Heart right ventricle (tissue), 16 donors: ENCODE data around the gene ZNF44. TPM values are rescaled to one million over a fixed set of nuclear protein-coding genes. Genes with fewer than 3 reads are reported as not detected.
A peak's percentile ranks its signal among the peaks of the same experiment; 100 is the strongest.

Experiments
- ATAC-seq, 8 donors: fragments of 200-7000 bp; cut with Tn5 transposase; one replicate each; pipeline ENCODE4 v1.9.1; 2020; ENCODE audit warnings: mild to moderate bottlenecking in 8 of 8, moderate library complexity in 8 of 8, moderate number of reproducible peaks in 1 of 8
- DNase-seq, 2 donors: peaks; one replicate each; pipeline ENCODE4 v3.0.0-alpha.2; 2020
- H3K27ac ChIP-seq, 10 donors: fragments of 200-600 bp; sonication (generic) in 2 of 10; one replicate each; pipeline versions ENCODE4 v1.5.0 to v1.8.0; 2020 to 2022; ENCODE audit warnings: mild to moderate bottlenecking in 3 of 10
- H3K27me3 ChIP-seq, 7 donors: fragments of 200-600 bp; one replicate each; pipeline ENCODE4 v1.8.0; 2021 to 2022; ENCODE audit warnings: mild to moderate bottlenecking in 2 of 7
- H3K36me3 ChIP-seq, 9 donors: fragments of 200-600 bp; sonication (generic) in 1 of 9; one replicate each; pipeline versions ENCODE4 v1.5.0 to v1.8.0; 2020 to 2022; ENCODE audit warnings: mild to moderate bottlenecking in 2 of 9
- H3K4me1 ChIP-seq, 9 donors: fragments of 200-600 bp; sonication (generic) in 1 of 9; one replicate each; pipeline versions ENCODE4 v1.5.0 to v1.8.0; 2020 to 2022; ENCODE audit warnings: mild to moderate bottlenecking in 4 of 9
- H3K4me3 ChIP-seq, 10 donors: fragments of 200-600 bp; sonication (generic) in 2 of 10; one replicate each; pipeline versions ENCODE4 v1.5.0 to v1.8.0; 2020 to 2022; ENCODE audit warnings: mild to moderate bottlenecking in 7 of 10, moderate library complexity in 2 of 10
- H3K9me3 ChIP-seq, 11 donors: fragments of 200-600 bp in 10 of 11; sonication (generic) in 2 of 11; one replicate each; pipeline versions ENCODE4 v1.5.0 to v1.8.0; 2013 to 2022; ENCODE audit warnings: mild to moderate bottlenecking in 2 of 11, control low read depth in 1 of 11, moderate library complexity in 1 of 11
- CTCF ChIP-seq, 9 donors: fragments of 200-600 bp; sonication (generic) in 2 of 9; IDR thresholded peaks; one replicate each; pipeline versions ENCODE4 v1.5.0 to v1.8.0; 2021 to 2022; ENCODE audit warnings: antibody characterized with exemption in 9 of 9, mild to moderate bottlenecking in 5 of 9, moderate library complexity in 1 of 9
- WGBS, 2 donors: extraction: QIAGEN DNeasy Blood & Tissue Kit; methylation state at CpG; one replicate each; pipeline ENCODE4 v1.1.7; 2013; ENCODE audit warnings: inconsistent platforms in 1 of 2; 5-methylcytosine and 5-hydroxymethylcytosine counted together
- intact Hi-C, 10 donors: fragments of 100-400 bp; cut with DNase I; formaldehyde crosslinking; loops; one replicate each; pipeline versions ENCODE4 v1.11.1 to v1.14.2; 2022
- long read RNA-seq, 3 donors: library from polyadenylated mRNA; unstranded; transcript quantifications; one replicate each; pipeline ENCODE4 v2.0.0, GENCODE V29; 2020 to 2021
- polyA plus RNA-seq, 2 donors: library from polyadenylated mRNA; stranded (reverse); fragments of 200-250 nt; gene quantifications; one replicate each; pipeline ENCODE4 v1.2.3, GENCODE V29; 2013
- total RNA-seq, 10 donors: library from RNA; stranded (reverse); fragmentation: NEBNext Ultra II Directional in 3 of 10; extraction: Animal tissue kit (Norgen Biotek cat#: 25700) in 3 of 10; gene quantifications; one replicate each; pipeline versions ENCODE4 v1.2.1 to v1.2.4, GENCODE V29; 2021 to 2023
- donor health status: Arrhythmogenic right ventricular cardiomyopathy.
- donor health status: ischemic (EF 13 %, LVEDD 7.1; RV severe dilation, severe dysfunction).
- donor health status: healthy with polysubstance abuse.
- donor health status: DM: no; HTN: yes; CAD: no.
- donor health status: DM: no; HTN: no; CAD: no.
- donor health status: ischemic (EF 25% LVEDD 6.9; RV normal size, moderate dysfunction).
- donor health status: ischemic (EF 25% LVEDD 5.7; RV mildly dilated, moderate dysfunction).
- donor health status: healthy.
- donor health status: DM: yes; HTN: yes; CAD: no.
- donor health status: Ischemic cardiomyopathy.
- donor health status: ischemic (EF 35%, LVEDD 5.7; RV mildly dilated, moderate dysfunction).
- donor health status: nonischemic (EF 11% LVEDD 7.7; RV severe dilation, severe dysfunction).
- donor health status: DM: yes; HTN: yes; CAD: no.
- donor health status: PGD.
- donor health status: ischemic (EF 29% LVEDD 5.4; RV normal size, mild dysfunction).
- donor health status: nonischemic (EF 23%, LVEDD 6.1; RV moderate dilation, normal function).

Gene ZNF44
- total RNA-seq, result 10 to 100 TPM in 6 of 10 donors, 1 to 10 TPM in 4; 7.5 to 12.7 (median 10.4) TPM
- polyA plus RNA-seq, result 10 to 100 TPM in 1 of 2 donors, 1 to 10 TPM in 1; 6.3 to 16.1 TPM
- long read RNA-seq, donor 1, transcript ZNF44-202 (4 exons, 2,119 nt), result major isoform, 7 of 12 reads
- long read RNA-seq, donor 1, partial matches to known transcripts, result 0 of 12 reads
- long read RNA-seq, donor 1, other reads (novel, unspliced or antisense), result 4 of 12 reads
- long read RNA-seq, donor 2, partial matches to known transcripts, result 1 of 10 reads
- long read RNA-seq, donor 2, other reads (novel, unspliced or antisense), result 5 of 10 reads
- long read RNA-seq, donor 3, transcript ZNF44-202 (4 exons, 2,119 nt), result major isoform, 8 of 23 reads
- long read RNA-seq, donor 3, partial matches to known transcripts, result 1 of 23 reads
- long read RNA-seq, donor 3, other reads (novel, unspliced or antisense), result 12 of 23 reads

DNA sequence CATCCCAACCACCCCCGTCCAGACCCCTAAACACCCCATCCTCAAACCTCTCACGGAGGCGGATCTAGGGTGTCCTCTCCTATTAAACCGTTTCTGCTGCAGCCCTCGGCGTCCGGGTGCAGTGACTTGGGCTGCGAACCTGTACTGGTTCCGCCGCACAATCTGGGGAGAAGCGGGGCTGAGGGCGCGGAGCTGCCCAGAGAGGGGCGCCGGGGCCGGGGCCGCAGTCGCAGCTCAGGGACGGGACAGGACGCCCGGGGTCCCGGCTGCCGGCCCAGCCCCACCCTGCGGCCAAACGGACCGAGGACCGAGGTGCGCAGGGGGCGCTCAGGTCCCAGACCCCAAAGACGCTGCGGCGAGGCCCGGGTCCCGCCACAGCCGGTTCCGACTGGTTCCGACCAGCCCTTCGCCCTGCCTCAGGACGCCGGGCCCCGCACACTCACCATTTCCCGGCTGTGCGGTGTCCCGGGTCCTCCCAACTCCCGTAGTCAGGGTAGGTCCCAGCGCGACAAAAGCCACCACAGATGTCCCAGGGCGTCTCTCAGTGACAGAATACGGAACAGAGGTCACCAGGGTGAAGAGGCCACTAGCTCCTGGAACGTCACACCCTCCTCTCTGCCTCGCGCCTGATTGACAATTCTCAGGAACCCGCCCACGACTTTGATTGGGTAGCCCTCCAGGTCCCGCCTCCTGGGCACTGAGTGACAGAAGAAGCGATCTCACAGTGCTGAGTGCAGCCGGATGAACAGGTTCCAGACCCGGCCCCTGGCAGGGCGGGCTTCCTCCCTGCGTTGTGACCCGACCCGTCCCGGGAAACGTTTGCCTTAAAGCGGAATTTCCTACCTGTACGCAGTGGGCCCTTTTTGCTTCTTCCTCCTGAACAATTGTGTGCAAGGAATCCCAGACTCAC lies at the start of gene ZNF44:
Gene ZNF44, minus strand, starts transcription at position 635 of the 910 bp plus-strand sequence. Its CDS starts 189 bp downstream, at position 446.
- Histone ChIP-seq H3K9me3 (no peaks in the 10 kb centered on the region), H3K4me3 (peak within 1 kb of the TSS; percentile 75 to 100 (median 94)), H3K36me3 (peaks cover 0 to 17% (median 0%) of the 10 kb centered on the region in 9 donors), H3K27me3 (no peaks in the 10 kb centered on the region), H3K27ac (peak within 1 kb of the TSS; percentile 95 to 99 (median 97)), H3K4me1 (peaks cover 0 to 47% (median 33%) of the 10 kb centered on the region in 9 donors)
- DNase-seq (peak; percentile 97 to 99), ATAC-seq (peak; percentile 99 to 100 (median 99))
- TF ChIP-seq CTCF (IDR thresholded peaks at IDR 0.05), result no peak
- intact Hi-C loops, result loop anchor here in 6 of 10 donors (1.0 to 10.0 kb wide), 5 partner anchors 38 to 71 kb away; partner anchors contain the start of genes ZNF563 (in 6 of the 6) and ZNF442 (in 3 of the 6)
- WGBS, 2 donors, result 0% methylated on average over 54 to 66 of the region's 66 CpGs

- DNase-seq (peak; percentile 97 to 98), ATAC-seq (peak; percentile 99 to 100 (median 99))
- 1% methylated on average over 55 of the region's 55 CpGs for whole genome bisulfite sequencing, 2 donors
- Histone ChIP-seq H3K9me3 (no peaks in the 10 kb centered on the region), H3K27me3 (no peaks in the 10 kb centered on the region), H3K27ac (peak within 1 kb of the TSS; percentile 74 to 98 (median 92)), H3K4me3 (peak within 1 kb of the TSS; percentile 77 to 98 (median 87)), H3K4me1 (peaks cover 0 to 29% (median 18%) of the 10 kb centered on the region in 9 donors), H3K36me3 (no peaks in the 10 kb centered on the region)
- intact Hi-C loops, result loop anchor here in 6 of 10 donors (2.0 to 5.0 kb wide), 5 partner anchors 31 to 67 kb away; partner anchors contain the start of genes ZNF44 (in 6 of the 6), ZNF442 (in 5 of the 6) and ZNF799 (in 1 of the 6)
- TF ChIP-seq CTCF (IDR thresholded peaks at IDR 0.05), result peak in 1 of 9 donors; percentile 5
Observed at GRCh38 chr19:12333162-12334159, 38.8 kb upstream of the ZNF44 start, which contains the start of gene ZNF563. Gene ZNF563 (minus strand): TSS chr19:12333633. CDS start chr19:12333482, 151 bp downstream.

GRCh38 chr19:12331211-12331941 lies 36.7 kb upstream of the ZNF44 start:
- Histone ChIP-seq H3K27me3 (no peaks in the 10 kb centered on the region), H3K4me3 (peak overlapping the region in 2 of 10 donors; percentile 77 to 96), H3K36me3 (no peaks in the 10 kb centered on the region), H3K27ac (peak overlapping the region in 9 of 10 donors; percentile 28 to 98 (median 92)), H3K4me1 (peaks cover 0 to 29% (median 18%) of the 10 kb centered on the region in 9 donors), H3K9me3 (no peaks in the 10 kb centered on the region)
- no peak for TF ChIP-seq CTCF (IDR thresholded peaks at IDR 0.05)
- WGBS, 2 donors, result 60 to 67% methylated on average over 4 of the region's 4 CpGs
- ATAC-seq, result peak in 6 of 8 donors; percentile 24 to 48 (median 34)
- DNase-seq, result peak in 1 of 2 donors; percentile 20
- intact Hi-C loops, result loop anchor here in 4 of 10 donors (5.0 kb wide), 2 partner anchors 36 to 39 kb away; partner anchors contain the start of genes ZNF44 (in 4 of the 4) and ZNF442 (in 1 of the 4)
